ENCODE measurements around the gene RDH11.

RDH11 gene

DNA sequence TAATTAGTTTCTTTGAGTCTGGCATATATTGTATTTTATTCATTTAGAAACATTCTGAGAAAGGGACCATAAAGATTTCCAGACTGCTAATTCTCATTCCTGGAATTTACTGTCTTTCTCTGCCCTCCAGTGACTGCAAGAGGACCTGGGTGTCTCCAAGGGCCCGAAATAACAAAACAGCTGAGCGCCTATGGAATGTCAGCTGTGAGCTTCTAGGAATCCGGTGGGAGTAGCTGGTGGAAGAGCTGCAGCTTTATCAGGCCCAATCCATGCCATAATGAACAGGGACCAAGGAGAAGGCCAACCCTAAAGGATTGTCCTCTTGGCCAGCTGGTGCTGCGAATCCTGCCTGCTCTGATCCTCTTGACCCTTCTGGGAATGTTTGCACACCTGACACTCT lies 38.1 kb upstream of the RDH11 start:
- TF ChIP-seq, protein P1, sequence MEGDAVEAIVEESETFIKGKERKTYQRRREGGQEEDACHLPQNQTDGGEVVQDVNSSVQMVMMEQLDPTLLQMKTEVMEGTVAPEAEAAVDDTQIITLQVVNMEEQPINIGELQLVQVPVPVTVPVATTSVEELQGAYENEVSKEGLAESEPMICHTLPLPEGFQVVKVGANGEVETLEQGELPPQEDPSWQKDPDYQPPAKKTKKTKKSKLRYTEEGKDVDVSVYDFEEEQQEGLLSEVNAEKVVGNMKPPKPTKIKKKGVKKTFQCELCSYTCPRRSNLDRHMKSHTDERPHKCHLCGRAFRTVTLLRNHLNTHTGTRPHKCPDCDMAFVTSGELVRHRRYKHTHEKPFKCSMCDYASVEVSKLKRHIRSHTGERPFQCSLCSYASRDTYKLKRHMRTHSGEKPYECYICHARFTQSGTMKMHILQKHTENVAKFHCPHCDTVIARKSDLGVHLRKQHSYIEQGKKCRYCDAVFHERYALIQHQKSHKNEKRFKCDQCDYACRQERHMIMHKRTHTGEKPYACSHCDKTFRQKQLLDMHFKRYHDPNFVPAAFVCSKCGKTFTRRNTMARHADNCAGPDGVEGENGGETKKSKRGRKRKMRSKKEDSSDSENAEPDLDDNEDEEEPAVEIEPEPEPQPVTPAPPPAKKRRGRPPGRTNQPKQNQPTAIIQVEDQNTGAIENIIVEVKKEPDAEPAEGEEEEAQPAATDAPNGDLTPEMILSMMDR (IDR thresholded peaks at IDR 0.05; ENCODE audit: borderline replicate concordance, insufficient read depth, low read depth, low read length) = no peak
- no peak overlapping the region for H3K4me3 ChIP-seq (ENCODE audit: low read depth, low read length)

- no peak overlapping the region for H3K4me3 ChIP-seq (ENCODE audit: low read depth, low read length)
Measured at GRCh38 chr14:67729072-67729885, 33.7 kb upstream of the RDH11 start.

DNA sequence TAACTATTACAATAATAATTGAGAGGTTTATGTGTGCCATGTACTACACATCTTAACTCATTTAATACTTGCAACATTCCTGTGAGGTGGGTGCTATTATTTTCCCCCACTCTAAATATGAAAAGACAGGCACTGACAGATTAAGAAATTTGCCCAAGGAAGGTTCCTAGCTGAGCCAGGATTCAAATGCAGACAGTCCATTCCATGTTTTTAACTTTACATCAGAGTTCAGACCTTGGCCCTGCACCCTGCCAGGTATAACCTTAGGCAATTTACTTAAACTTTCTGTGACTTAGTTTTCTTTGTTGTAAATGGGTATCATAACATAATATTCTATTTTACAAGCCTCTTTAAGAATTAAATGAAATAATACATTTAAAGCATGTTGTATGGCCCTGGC lies 32.7 kb upstream of the RDH11 start:
- TF ChIP-seq, protein P1 (IDR thresholded peaks at IDR 0.05; ENCODE audit: borderline replicate concordance, insufficient read depth, low read depth, low read length) = no peak

More at GRCh38 chr14:67729072-67729885, 33.7 kb upstream of the RDH11 start:
- TF ChIP-seq, protein P1 (IDR thresholded peaks at IDR 0.05; ENCODE audit: borderline replicate concordance, insufficient read depth, low read depth, low read length) = no peak

GRCh38 chr14:67727361-67727760 lies 31.8 kb upstream of the RDH11 start:
- H3K4me3 ChIP-seq (ENCODE audit: low read depth, low read length) = no peak overlapping the region
- TF ChIP-seq, protein P1 (IDR thresholded peaks at IDR 0.05; ENCODE audit: borderline replicate concordance, insufficient read depth, low read depth, low read length) = no peak

More for the DNA sequence above, 32.7 kb upstream of the RDH11 start:
- H3K4me3 ChIP-seq (ENCODE audit: low read depth, low read length) = no peak overlapping the region

DNA sequence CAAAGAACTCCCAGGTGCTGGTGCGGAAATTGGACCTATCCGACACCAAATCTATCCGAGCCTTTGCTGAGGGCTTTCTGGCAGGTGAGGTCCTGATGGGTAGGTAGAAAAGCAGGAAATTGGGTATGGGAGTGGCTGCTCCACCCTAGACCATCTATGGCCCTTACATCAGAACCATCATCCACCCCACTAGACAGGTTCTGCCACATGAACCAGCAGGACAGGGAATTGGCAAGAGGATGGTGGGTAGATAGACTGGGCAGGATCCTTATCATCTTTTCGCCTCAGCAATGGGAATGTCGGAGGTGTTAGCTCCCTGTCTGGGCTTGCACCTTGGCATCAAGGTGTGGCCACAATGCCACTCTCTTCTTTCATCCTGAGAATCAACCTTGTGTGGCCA lies 29.6 kb upstream of the RDH11 start:
- TF ChIP-seq, protein P1 (IDR thresholded peaks at IDR 0.05; ENCODE audit: borderline replicate concordance, insufficient read depth, low read depth, low read length) = no peak

GRCh38 chr14:67722293-67722692 lies 26.7 kb upstream of the RDH11 start:
- H3K4me3 ChIP-seq (ENCODE audit: low read depth, low read length) = no peak overlapping the region
- TF ChIP-seq, protein P1 (IDR thresholded peaks at IDR 0.05; ENCODE audit: borderline replicate concordance, insufficient read depth, low read depth, low read length) = no peak

More for the DNA sequence above, 29.6 kb upstream of the RDH11 start:
- no peak overlapping the region for H3K4me3 ChIP-seq (ENCODE audit: low read depth, low read length)

DNA sequence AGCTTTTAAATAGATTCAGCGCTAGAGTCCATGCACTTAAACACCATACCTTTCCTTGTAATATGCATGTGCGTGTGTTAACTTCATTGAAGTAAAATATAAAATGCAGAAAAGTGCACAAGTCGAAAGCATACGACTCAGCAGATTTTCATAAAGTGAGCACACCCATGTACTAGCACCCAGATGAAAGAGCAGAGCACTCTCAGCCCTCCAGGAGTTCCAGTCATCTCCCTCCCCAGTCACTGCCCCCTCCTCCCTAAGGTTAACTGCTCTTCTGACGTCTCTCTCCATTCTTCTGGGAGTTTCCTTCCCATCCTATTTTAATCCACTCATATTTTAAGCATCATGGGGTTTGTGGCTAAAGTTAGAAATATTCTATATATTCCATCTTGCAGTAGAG lies 26.3 kb upstream of the RDH11 start:
- TF ChIP-seq, protein P1 (IDR thresholded peaks at IDR 0.05; ENCODE audit: borderline replicate concordance, insufficient read depth, low read depth, low read length) = no peak
- H3K4me3 ChIP-seq (ENCODE audit: low read depth, low read length) = no peak overlapping the region

Measured in GM12875 (cell line).